Stromal cell of bone marrow (primary cell): ENCODE results near the gene FAM114A1.

ENCODE experiments used
- DNase-seq: peaks from one replicate; pipeline ENCODE4 v3.0.0-alpha.2; 2012; ENCODE audit warnings: low read depth

The FAM114A1 gene

DNA sequence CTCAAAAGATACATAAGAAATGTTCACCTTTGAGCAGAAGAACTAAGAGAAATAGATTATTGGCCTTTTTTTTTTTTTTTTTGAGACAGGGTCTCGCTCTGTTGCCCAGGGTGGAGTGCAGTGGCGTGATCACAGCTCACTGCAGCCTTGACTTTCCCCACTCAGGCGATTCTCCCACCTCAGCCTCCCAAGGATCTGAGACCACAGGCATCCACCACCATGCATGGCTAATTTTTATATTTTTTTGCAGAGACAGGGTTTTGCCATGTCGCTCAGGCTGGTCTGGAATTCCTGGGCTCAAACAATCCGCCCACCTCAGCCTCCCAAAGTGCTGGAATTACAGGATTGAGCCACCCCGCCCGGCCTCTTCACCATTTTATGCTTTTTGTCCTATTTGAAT is 8.1 kb upstream of the FAM114A1 start:
- no peak for DNase-seq

GRCh38 chr4:38860788-38861424 is 6.7 kb upstream of the FAM114A1 start:
- no peak for DNase-seq

DNA sequence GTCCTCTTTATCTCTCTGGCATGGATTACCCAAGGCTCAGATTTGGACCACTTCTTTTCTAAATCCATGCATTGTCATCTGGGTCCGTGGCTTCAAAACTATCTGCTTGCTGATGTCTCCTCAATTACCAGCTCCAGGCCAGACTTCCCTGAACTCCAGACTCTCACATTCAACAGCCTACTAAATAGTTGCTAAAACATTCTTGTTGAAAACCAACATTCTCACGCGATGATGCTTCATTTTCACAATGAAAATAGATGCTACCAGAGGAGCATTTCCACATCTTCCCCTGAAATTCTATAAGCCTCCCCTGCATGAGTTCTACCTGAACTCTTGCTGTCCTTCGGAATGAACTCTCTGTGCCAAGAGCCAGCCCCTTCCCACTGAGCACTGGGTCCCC is 5.8 kb upstream of the FAM114A1 start:
- no peak for DNase-seq

DNA sequence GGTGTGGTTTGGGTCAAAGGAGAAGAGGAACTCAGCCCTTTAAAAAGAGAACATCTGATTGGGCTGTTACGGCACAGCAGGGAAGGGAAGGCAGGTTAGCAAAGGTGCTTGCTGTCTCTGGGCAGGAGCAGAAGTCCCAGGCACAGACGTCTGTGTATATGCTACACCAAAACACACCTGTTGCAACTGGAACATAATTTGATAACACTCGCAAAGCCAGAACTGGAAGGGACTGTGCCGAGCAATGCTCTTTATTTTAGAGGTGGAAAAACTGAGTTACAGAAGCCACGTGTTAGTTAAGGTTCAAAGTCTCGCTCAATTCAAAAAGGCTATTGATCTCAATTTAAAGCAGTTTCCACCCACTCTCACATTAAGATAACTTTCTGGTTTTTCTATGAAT is 2.2 kb upstream of the FAM114A1 start:
- no peak for DNase-seq

DNA sequence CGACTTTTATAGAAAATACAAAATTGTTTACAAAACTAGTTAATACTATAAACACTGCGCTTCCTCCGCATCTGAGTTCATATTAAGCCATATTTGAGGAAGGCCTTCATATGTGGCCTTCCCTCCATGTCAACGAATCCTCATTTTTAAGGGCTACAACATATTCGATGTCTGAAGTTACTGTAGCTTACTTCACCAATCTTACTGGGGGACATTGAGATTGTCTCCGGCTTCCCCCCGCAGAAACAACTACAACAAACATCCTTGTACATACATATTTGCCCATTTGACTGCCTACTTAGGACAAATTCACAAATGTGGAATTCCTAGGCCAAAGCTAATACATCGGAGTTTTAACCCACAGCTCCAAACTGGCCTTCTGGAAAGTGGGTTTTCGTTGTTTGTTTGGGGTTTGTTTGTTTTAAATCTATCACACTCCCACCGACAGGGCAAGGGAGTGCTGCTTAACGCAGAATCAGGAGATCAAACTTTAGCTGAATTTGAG is 581 bp upstream of the FAM114A1 start:
- DNase-seq: no peak

GRCh38 chr4:38868059-38868960 is 704 bp downstream of the FAM114A1 start:
- no peak for DNase-seq

- no peak for DNase-seq
These were observed 1.9 kb downstream of the FAM114A1 start for GRCh38 chr4:38869511-38869910.

- no peak for DNase-seq
These were observed 2.6 kb downstream of the FAM114A1 start for GRCh38 chr4:38870098-38870808.

- no peak for DNase-seq
These were observed 4.0 kb downstream of the FAM114A1 start for GRCh38 chr4:38871593-38871992.

- no peak for DNase-seq
These were observed 5.0 kb downstream of the FAM114A1 start for GRCh38 chr4:38872620-38873019.

DNA sequence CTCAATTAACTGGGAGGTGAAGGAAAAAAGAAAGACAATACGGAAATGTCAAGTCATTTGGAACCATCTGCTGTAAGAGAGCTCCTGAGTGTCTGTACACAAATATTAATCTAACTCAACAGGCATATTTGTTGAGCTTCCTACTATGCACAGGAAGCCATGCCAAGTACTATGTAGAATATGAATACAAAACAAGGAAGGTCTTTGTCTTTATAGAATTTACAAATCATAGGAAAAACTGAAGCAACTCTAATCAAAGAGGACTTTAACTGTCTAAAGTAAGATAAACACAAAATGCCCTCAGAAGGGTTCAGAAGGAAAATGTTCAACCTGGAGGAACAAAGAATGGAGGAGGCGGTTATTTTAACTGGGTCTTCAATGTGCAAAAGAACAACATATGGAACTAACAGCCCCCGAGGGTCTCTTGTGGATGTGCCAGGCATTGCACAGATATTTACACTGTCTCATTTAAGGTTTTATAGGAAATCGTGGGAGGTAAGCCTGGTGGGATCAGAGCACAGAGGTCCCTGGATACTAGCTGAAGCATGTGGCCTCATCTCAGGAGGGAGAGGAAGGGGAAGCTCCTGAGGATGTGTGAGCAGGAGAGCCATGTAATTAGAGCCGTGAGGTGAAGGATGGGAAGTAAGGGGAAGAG is 5.8 kb downstream of the FAM114A1 start:
- no peak for DNase-seq

GRCh38 chr4:38876636-38877035 is 9.0 kb downstream of the FAM114A1 start:
- no peak for DNase-seq

GRCh38 chr4:38884254-38884653 is 16.6 kb downstream of the FAM114A1 start:
- no peak for DNase-seq

GRCh38 chr4:38889143-38889542 is 21.5 kb downstream of the FAM114A1 start:
- peak; percentile 83 for DNase-seq

GRCh38 chr4:38891051-38891983 is 23.7 kb downstream of the FAM114A1 start:
- DNase-seq: no peak

GRCh38 chr4:38894322-38894982 is 26.8 kb downstream of the FAM114A1 start:
- DNase-seq: no peak

DNA sequence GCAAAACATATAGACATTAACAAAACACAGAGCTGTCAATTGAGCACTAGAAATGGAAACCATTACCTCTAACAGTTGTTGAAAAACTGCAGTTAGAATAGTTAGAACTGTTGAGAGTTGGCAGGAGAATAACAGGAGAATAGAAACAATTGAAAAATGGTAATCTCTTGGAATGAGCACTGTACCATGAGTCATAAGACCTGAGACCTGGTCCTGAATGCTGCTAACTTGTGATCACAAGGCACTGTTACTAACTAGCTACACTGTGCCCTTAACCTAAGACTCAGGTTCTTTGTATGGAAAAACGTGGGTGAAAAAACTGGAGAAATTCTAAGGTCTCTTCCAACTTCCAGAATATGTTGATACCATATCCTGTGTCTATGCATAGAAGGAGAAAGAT is 29.3 kb downstream of the FAM114A1 start:
- no peak for DNase-seq

GRCh38 chr4:38898245-38898644 is 30.6 kb downstream of the FAM114A1 start:
- no peak for DNase-seq

DNA sequence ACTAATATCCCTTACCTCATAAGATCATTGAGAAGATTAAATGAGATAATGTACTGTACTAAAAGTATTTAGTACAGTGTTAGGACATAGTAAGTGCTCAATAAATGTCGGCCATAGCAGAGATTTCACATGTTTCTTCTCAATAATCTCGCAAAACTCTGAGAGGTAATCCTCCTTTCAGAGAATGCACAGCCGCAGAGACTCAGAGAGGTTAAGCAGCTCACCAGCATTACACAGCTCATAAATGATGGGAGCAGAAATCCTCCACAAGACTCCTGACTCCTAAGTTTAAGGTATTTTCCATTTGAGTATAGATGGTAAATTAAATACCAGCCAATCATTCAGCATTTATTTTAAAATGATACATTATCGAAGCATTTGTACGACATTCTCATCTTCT is 34.6 kb downstream of the FAM114A1 start:
- DNase-seq: no peak

GRCh38 chr4:38902695-38903094 is 35.1 kb downstream of the FAM114A1 start:
- no peak for DNase-seq
